ENCODE measurements around the gene MDM1.

DNA sequence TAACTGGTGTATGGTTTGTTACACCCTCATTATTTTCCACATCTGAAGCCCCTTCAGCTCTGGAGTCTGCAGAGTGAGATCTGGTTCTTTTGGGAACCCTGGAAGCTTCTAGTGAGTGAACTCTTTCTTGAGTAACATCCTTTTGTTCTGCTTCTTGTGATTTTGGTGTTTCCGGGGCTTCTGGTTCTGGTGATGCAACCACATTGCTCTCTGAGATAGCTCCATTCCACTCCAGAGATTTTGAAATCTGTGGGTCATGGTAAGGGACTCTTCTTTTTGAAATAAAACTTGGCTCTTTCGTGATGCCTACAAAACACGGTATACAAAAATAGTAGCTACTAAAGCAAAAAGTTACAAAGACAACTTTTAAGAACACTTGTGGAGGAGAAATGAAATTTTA lies 5.4 kb downstream of the MDM1 start:
- TF ChIP-seq SP1 (IDR thresholded peaks at IDR 0.05): no peak
- TF ChIP-seq, protein P1, sequence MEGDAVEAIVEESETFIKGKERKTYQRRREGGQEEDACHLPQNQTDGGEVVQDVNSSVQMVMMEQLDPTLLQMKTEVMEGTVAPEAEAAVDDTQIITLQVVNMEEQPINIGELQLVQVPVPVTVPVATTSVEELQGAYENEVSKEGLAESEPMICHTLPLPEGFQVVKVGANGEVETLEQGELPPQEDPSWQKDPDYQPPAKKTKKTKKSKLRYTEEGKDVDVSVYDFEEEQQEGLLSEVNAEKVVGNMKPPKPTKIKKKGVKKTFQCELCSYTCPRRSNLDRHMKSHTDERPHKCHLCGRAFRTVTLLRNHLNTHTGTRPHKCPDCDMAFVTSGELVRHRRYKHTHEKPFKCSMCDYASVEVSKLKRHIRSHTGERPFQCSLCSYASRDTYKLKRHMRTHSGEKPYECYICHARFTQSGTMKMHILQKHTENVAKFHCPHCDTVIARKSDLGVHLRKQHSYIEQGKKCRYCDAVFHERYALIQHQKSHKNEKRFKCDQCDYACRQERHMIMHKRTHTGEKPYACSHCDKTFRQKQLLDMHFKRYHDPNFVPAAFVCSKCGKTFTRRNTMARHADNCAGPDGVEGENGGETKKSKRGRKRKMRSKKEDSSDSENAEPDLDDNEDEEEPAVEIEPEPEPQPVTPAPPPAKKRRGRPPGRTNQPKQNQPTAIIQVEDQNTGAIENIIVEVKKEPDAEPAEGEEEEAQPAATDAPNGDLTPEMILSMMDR (IDR thresholded peaks at IDR 0.05; ENCODE audit: low read depth, low read length, missing input control): no peak
- TF ChIP-seq, protein P2, sequence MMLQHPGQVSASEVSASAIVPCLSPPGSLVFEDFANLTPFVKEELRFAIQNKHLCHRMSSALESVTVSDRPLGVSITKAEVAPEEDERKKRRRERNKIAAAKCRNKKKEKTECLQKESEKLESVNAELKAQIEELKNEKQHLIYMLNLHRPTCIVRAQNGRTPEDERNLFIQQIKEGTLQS (IDR thresholded peaks at IDR 0.05): no peak
- TF ChIP-seq REST (IDR thresholded peaks at IDR 0.05): no peak
- TF ChIP-seq, protein P3, sequence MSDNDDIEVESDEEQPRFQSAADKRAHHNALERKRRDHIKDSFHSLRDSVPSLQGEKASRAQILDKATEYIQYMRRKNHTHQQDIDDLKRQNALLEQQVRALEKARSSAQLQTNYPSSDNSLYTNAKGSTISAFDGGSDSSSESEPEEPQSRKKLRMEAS (IDR thresholded peaks at IDR 0.05): no peak
